HCT116 (cell line): Measurements from ENCODE around the gene CDK11B. TPM values are rescaled to one million over a fixed set of nuclear protein-coding genes. Genes with fewer than 3 reads are reported as not detected.
"Not testable (repeated sequence)": the region's sequence is repeated elsewhere in the genome, so short reads cannot be mapped to it uniquely, and the experiment has no call there.

Experiments used
- ATAC-seq: fragments of 200-7000 bp; cut with Tn5 transposase; 2 replicates; pipeline ENCODE4 v1.9.1; 2020; ENCODE audit warnings: mild to moderate bottlenecking, moderate library complexity
- BruUV-seq: library from RNA; stranded (reverse); fragments of 400-500 nt; replicated peaks from 2 replicates; lab custom pipeline; 2021; lab: Mats Ljungman, UMichigan
- CTCF ChIA-PET: fragments of 300-600 bp; sonication (Branson Sonifier 250); formaldehyde crosslinking; loops from one replicate; lab custom pipeline; 2021; ENCODE audit warnings: antibody characterized with exemption; lab: Charles Lee
- POLR2A ChIA-PET: fragments of 300-600, 350-600 bp; sonication (Branson Sonifier 250); formaldehyde crosslinking; loops from one replicate; lab custom pipeline; 2021; ENCODE audit warnings: antibody characterized with exemption; lab: Charles Lee
- RAD21 ChIA-PET, 2 experiments: fragments of 300-600 bp; sonication (Branson Sonifier 250); formaldehyde crosslinking; loops; one replicate each; lab custom pipeline; 2023; ENCODE audit warnings: low total read pairs in 2 of 2; ENCODE audit not compliant: uncharacterized antibody in 2 of 2, unreplicated experiment in 2 of 2, low non-redundant PET in 1 of 2; lab: Charles Lee
- DNase-seq: peaks from one replicate; pipeline ENCODE4 v3.0.0-alpha.2; 2010; ENCODE audit warnings: low read depth, low spot score
- H2AFZ ChIP-seq: fragments of 200-600 bp; shearing (Covaris generic), sonication (generic); 2 replicates; pipeline ENCODE4 v1.6.1; 2017; ENCODE audit warnings: low read depth, mixed run types, mixed read lengths, antibody characterized with exemption, low read length; ENCODE audit not compliant: poor library complexity, severe bottlenecking
- H3K27ac ChIP-seq: 2 replicates; pipeline ENCODE4 v1.5.1; 2012; ENCODE audit warnings: low read depth, low read length
- H3K27me3 ChIP-seq: fragments of 200-600 bp; sonication (generic); 2 replicates; pipeline ENCODE4 v1.6.1; 2016; ENCODE audit warnings: mixed run types, low read length, mixed read lengths; ENCODE audit not compliant: insufficient read depth
- H3K36me3 ChIP-seq, 2 experiments: fragments of 200-500 bp in 1 of 2; fragments of 200-600 bp in 1 of 2; sonication (Bioruptor generic) in 1 of 2; sonication (generic) in 1 of 2; 2 replicates each; pipeline versions ENCODE4 v1.5.1 to v1.6.1; 2014 to 2016; ENCODE audit warnings: low read length in 2 of 2, inconsistent platforms in 1 of 2, mixed read lengths in 1 of 2, mixed run types in 1 of 2; ENCODE audit not compliant: insufficient read depth in 2 of 2, control insufficient read depth in 1 of 2
- H3K4me1 ChIP-seq, 2 experiments: fragments of 200-600 bp in 1 of 2; sonication (generic) in 1 of 2; 2 replicates each; pipeline versions ENCODE4 v1.5.1 to v1.6.1; 2012 to 2017; ENCODE audit warnings: low read length in 2 of 2, inconsistent platforms in 1 of 2, mild to moderate bottlenecking in 1 of 2, mixed read lengths in 1 of 2, mixed run types in 1 of 2, moderate library complexity in 1 of 2; ENCODE audit not compliant: insufficient read depth in 2 of 2, control insufficient read depth in 1 of 2
- H3K4me2 ChIP-seq: fragments of 200-600 bp; sonication (generic); 2 replicates; pipeline ENCODE4 v1.6.1; 2017; ENCODE audit warnings: mixed run types, low read length, mixed read lengths
- H3K4me3 ChIP-seq, 2 experiments: fragments of 200-600 bp in 1 of 2; sonication (generic) in 1 of 2; replicated peaks in 1 of 2; 2 replicates each; pipeline ENCODE4 v1.5.1; 2011 to 2016; ENCODE audit warnings: low read length in 2 of 2, control low read depth in 1 of 2, low read depth in 1 of 2, mild to moderate bottlenecking in 1 of 2, mixed read lengths in 1 of 2, mixed run types in 1 of 2
- H3K79me2 ChIP-seq: fragments of 200-600 bp; sonication (generic); 2 replicates; pipeline ENCODE4 v1.6.1; 2017; ENCODE audit warnings: mild to moderate bottlenecking, mixed run types, low read length, moderate library complexity, mixed read lengths; ENCODE audit not compliant: insufficient read depth
- H3K9ac ChIP-seq: fragments of 200-600 bp; sonication (generic); 2 replicates; pipeline ENCODE4 v1.6.1; 2016; ENCODE audit warnings: low read length, mixed read lengths
- H3K9me2 ChIP-seq: fragments of 200-600 bp; sonication (generic), shearing (Covaris generic); 2 replicates; pipeline ENCODE4 v1.6.1; 2017; ENCODE audit warnings: mixed run types, mild to moderate bottlenecking, moderate library complexity; ENCODE audit not compliant: insufficient read depth
- H3K9me3 ChIP-seq, 2 experiments: fragments of 200-500 bp in 1 of 2; fragments of 200-600 bp in 1 of 2; sonication (Bioruptor generic) in 1 of 2; sonication (generic) in 1 of 2; 2 replicates each; pipeline ENCODE4 v1.6.1; 2014 to 2017; ENCODE audit warnings: low read length in 2 of 2, mixed read lengths in 2 of 2, inconsistent platforms in 1 of 2, low read depth in 1 of 2, mild to moderate bottlenecking in 1 of 2, mixed run types in 1 of 2, moderate library complexity in 1 of 2; ENCODE audit not compliant: control insufficient read depth in 1 of 2, insufficient read depth in 1 of 2
- H4K20me1 ChIP-seq: fragments of 200-600 bp; sonication (generic), shearing (Covaris generic); 2 replicates; pipeline ENCODE4 v1.6.1; 2017; ENCODE audit warnings: mixed run types, mild to moderate bottlenecking, moderate library complexity; ENCODE audit not compliant: insufficient read depth
- YY1 ChIP-seq: IDR thresholded peaks from 2 replicates; pipeline ENCODE4 v1.6.1; 2011; ENCODE audit warnings: low read length, low read depth, moderate library complexity, mild to moderate bottlenecking; ENCODE audit not compliant: insufficient replicate concordance; ENCODE audit errors: extremely low read depth
- intact Hi-C: fragments of 100-400 bp; cut with micrococcal nuclease; formaldehyde crosslinking; loops from 2 replicates; pipeline ENCODE4 v1.10.0; 2022
- total RNA-seq: library from RNA; stranded (reverse); gene quantifications from one replicate; pipeline ENCODE4 v1.2.1, GENCODE V29; 2021; ENCODE audit not compliant: unreplicated experiment

CDK11B gene
- total RNA-seq, 1 experiment from 2014 or later = 31.5 TPM

DNA sequence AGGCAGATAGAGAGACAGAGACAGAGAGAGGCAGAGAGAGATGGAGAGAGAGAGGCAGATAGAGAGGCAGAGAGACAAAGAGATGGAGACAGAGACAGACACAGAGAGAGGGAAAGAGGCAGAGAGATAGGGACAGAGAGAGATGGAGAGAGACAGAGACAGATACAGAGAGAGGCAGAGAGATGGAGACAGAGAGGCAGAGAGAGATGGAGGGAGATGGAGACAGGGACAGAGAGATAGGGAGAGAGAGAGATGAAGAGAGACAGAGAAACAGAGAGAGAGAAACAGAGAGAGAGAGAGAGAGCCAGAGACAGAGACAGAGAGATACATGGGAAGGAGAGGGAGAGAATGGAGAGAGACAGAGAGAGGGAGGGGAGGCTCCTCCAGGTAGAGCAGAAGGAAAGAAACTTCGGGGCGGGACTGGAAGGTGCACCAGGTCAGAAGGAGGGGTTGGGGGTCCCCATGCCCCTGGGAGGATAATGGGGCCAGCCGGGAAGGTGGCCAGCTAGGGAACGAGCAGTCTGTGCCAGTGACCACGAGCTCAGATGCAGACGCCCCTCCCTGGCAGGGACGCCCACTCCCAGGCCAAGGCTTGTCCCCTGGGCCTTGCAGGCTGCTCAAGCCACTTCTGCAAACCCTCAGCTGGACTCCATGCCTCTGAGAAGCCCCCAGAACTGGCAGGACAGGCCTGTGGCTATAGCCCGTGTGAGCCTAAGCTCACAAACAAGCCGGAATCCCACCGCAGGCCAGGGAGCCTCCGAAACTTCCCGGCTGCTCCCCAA, 62.1 kb downstream of the CDK11B start:
- H3K79me2 ChIP-seq = no peaks in the 10 kb centered on the region
- ChIA-PET RAD21 (no interaction called here), POLR2A (no interaction called here), CTCF (no interaction called here)
- H2AFZ ChIP-seq = no peak overlapping the region
- DNase-seq = no peak
- no peaks in the 10 kb centered on the region for H4K20me1 ChIP-seq
- no peak overlapping the region for H3K4me3 ChIP-seq
- peak overlapping the region; percentile 65; the same call in 1 of the 2 replicates for H3K4me2 ChIP-seq
- BruUV-seq = no TSS peak
- H3K9me3 ChIP-seq = no peaks in the 10 kb centered on the region
- intact Hi-C loops = no loop called here
- no peak for TF ChIP-seq YY1
- peaks cover 11% of the 10 kb centered on the region; the same call in 1 of the 2 replicates for H3K27me3 ChIP-seq
- peaks cover 10 to 35% of the 10 kb centered on the region in 2 experiments; a peak in 3 of 4 replicates for H3K4me1 ChIP-seq
- no peak overlapping the region for H3K27ac ChIP-seq
- H3K36me3 ChIP-seq = no peaks in the 10 kb centered on the region
- no peak for ATAC-seq
- no peak overlapping the region for H3K9ac ChIP-seq
- no peaks in the 10 kb centered on the region for H3K9me2 ChIP-seq

DNA sequence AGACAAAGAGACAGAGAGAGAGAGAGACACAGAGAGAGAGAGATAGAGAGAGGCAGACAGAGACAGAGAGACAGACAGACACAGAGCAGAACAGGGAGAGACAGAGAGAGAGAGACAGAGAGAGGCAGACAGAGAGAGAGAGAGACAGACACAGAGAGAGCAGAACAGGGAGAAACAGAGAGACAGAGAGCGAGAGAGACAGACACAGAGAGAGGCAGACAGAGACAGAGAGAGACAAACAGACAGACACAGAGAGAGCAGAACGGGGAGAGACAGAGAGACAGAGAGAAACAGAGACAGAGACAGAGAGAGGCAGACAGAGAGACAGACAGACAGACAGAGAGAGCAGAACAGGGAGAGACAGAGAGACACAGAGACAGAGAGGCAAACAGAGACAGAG, 63.5 kb downstream of the CDK11B start:
- H2AFZ ChIP-seq, H3K79me2 ChIP-seq, ATAC-seq, H3K9me3 ChIP-seq, POLR2A ChIA-PET, H3K27ac ChIP-seq, BruUV-seq, H3K4me3 ChIP-seq, intact Hi-C loops, H3K36me3 ChIP-seq, H3K9ac ChIP-seq, H3K4me2 ChIP-seq, H4K20me1 ChIP-seq, RAD21 ChIA-PET, H3K9me2 ChIP-seq, DNase-seq, CTCF ChIA-PET: not testable (repeated sequence)
- Histone ChIP-seq H3K4me1 (peaks cover 8 to 32% of the 10 kb centered on the region in 2 experiments; a peak in 3 of 4 replicates), H3K27me3 (peaks cover 11% of the 10 kb centered on the region; the same call in 1 of the 2 replicates)
